Neural cell (in vitro differentiated cells): ENCODE results near the gene TPBG. TPM values are rescaled to one million over a fixed set of nuclear protein-coding genes. Genes with fewer than 3 reads are reported as not detected.

ENCODE experiments used
- H2AFZ ChIP-seq: fragments of 200-600, 300-800 bp; sonication (generic), shearing (Covaris generic); 2 replicates; pipeline ENCODE4 v1.6.0; 2014; ENCODE audit warnings: low read depth, mild to moderate bottlenecking, antibody characterized with exemption, low read length, moderate library complexity
- H3F3A ChIP-seq: fragments of 200-600 bp; shearing (Covaris generic); 2 replicates; pipeline ENCODE4 v1.6.1; 2016; ENCODE audit warnings: mild to moderate bottlenecking, moderate library complexity, mixed read lengths, antibody characterized with exemption, low read length; ENCODE audit not compliant: insufficient read depth, poor library complexity, severe bottlenecking
- H3K27ac ChIP-seq: fragments of 200-600, 300-800 bp; sonication (generic), shearing (Covaris generic); 2 replicates; pipeline ENCODE4 v1.5.1; 2014; ENCODE audit warnings: mild to moderate bottlenecking, low read length, moderate library complexity
- H3K27me3 ChIP-seq: fragments of 300-800, 200-600 bp; sonication (generic), shearing (Covaris generic); 2 replicates; pipeline ENCODE4 v1.6.0; 2014; ENCODE audit warnings: mild to moderate bottlenecking, low read depth, low read length, moderate library complexity; ENCODE audit not compliant: insufficient read depth
- H3K36me3 ChIP-seq: fragments of 300-800, 200-600 bp; sonication (generic), shearing (Covaris generic); 2 replicates; pipeline ENCODE4 v1.5.1; 2014; ENCODE audit warnings: mild to moderate bottlenecking, antibody characterized with exemption, low read length, moderate library complexity; ENCODE audit not compliant: insufficient read depth
- H3K4me2 ChIP-seq: fragments of 300-800, 200-600 bp; sonication (generic), shearing (Covaris generic); 2 replicates; pipeline ENCODE4 v1.6.0; 2014; ENCODE audit warnings: mild to moderate bottlenecking, low read length
- H3K4me3 ChIP-seq: fragments of 300-800, 200-600 bp; sonication (generic), shearing (Covaris generic); 2 replicates; pipeline ENCODE4 v1.5.1; 2014; ENCODE audit warnings: mild to moderate bottlenecking, low read length, moderate library complexity
- H3K79me2 ChIP-seq: fragments of 200-600 bp; shearing (Covaris generic); replicated peaks from 2 replicates; pipeline ENCODE4 v1.6.0; 2014; ENCODE audit warnings: mild to moderate bottlenecking, low read length, moderate library complexity; ENCODE audit not compliant: insufficient read depth
- H3K9ac ChIP-seq: fragments of 300-800, 200-600 bp; sonication (generic), shearing (Covaris generic); 2 replicates; pipeline ENCODE4 v1.6.1; 2016; ENCODE audit warnings: mild to moderate bottlenecking, low read length, mixed read lengths
- H3K9me2 ChIP-seq: fragments of 200-600 bp; shearing (Covaris generic); 2 replicates; pipeline ENCODE4 v1.6.1; 2016; ENCODE audit warnings: mild to moderate bottlenecking, low read length, mixed read lengths; ENCODE audit not compliant: insufficient read depth
- H3K9me3 ChIP-seq: fragments of 200-600, 300-800 bp; sonication (generic), shearing (Covaris generic); 2 replicates; pipeline ENCODE4 v1.6.1; 2016; ENCODE audit warnings: mild to moderate bottlenecking, mixed run types, low read length, moderate library complexity, mixed read lengths
- H4K20me1 ChIP-seq: fragments of 200-600 bp; shearing (Covaris generic); 2 replicates; pipeline ENCODE4 v1.6.1; 2016; ENCODE audit warnings: mild to moderate bottlenecking, mixed run types; ENCODE audit not compliant: insufficient read depth
- CTCF ChIP-seq: fragments of 450-650 bp; IDR thresholded peaks from 2 replicates; pipeline ENCODE4 v1.5.1; 2014; ENCODE audit warnings: antibody characterized with exemption, mild to moderate bottlenecking, moderate library complexity; ENCODE audit not compliant: poor library complexity, severe bottlenecking
- EZH2 ChIP-seq: fragments of 200-600, 300-800 bp; shearing (Covaris generic), sonication (generic); IDR thresholded peaks from 2 replicates; pipeline ENCODE4 v1.6.1; 2014; ENCODE audit warnings: antibody characterized with exemption, low read length, borderline replicate concordance, mild to moderate bottlenecking; ENCODE audit not compliant: insufficient read depth, poor library complexity, severe bottlenecking
- MXI1 ChIP-seq: fragments of 450-650 bp; conservative IDR thresholded peaks from 2 replicates; pipeline ENCODE4 v1.6.1; 2014; ENCODE audit warnings: antibody characterized with exemption, mild to moderate bottlenecking; ENCODE audit not compliant: poor library complexity, severe bottlenecking
- POLR2AphosphoS5 ChIP-seq: IDR thresholded peaks from 2 replicates; pipeline ENCODE4 v1.6.1; 2012
- SMC3 ChIP-seq: fragments of 450-650 bp; conservative IDR thresholded peaks from 2 replicates; pipeline ENCODE4 v1.6.1; 2014; ENCODE audit warnings: antibody characterized with exemption, mild to moderate bottlenecking, moderate library complexity; ENCODE audit not compliant: poor library complexity
- polyA plus RNA-seq: library from polyadenylated mRNA; depleted of rRNA; stranded (reverse); fragments of >200 nt; gene quantifications from 2 replicates; pipeline ENCODE4 v1.2.3, GENCODE V29; 2014

TPBG gene
- polyA plus RNA-seq, 1 donor from 2014 or later = 25.0 TPM

GRCh38 chr6:82364087-82365015, 734 bp downstream of the TPBG start:
- Histone ChIP-seq H3K4me3 (peak overlapping the region; percentile 75), H3K27me3 (peaks cover 47% of the 10 kb centered on the region), H2AFZ (peak overlapping the region; percentile 58), H4K20me1 (no peaks in the 10 kb centered on the region), H3K79me2 (no peaks in the 10 kb centered on the region), H3F3A (peaks cover 2% of the 10 kb centered on the region), H3K36me3 (no peaks in the 10 kb centered on the region), H3K9me2 (no peaks in the 10 kb centered on the region), H3K4me2 (peak overlapping the region; percentile 82), H3K9me3 (no peaks in the 10 kb centered on the region), H3K27ac (no peak overlapping the region), H3K9ac (peak overlapping the region; percentile 58)
- TF ChIP-seq MXI1 (no peak), CTCF (peak; percentile 13), POLR2AphosphoS5 (peak; percentile 14)

GRCh38 chr6:82365016-82365795, 1.6 kb downstream of the TPBG start:
- TF ChIP-seq EZH2 (no peak), CTCF (peak; percentile 46)
- Histone ChIP-seq H3K36me3 (no peaks in the 10 kb centered on the region), H4K20me1 (no peaks in the 10 kb centered on the region), H3K9me2 (no peaks in the 10 kb centered on the region), H2AFZ (no peak overlapping the region), H3K9ac (peak overlapping the region; percentile 58), H3K4me3 (peak overlapping the region; percentile 75), H3K4me2 (no peak overlapping the region), H3K27ac (no peak overlapping the region), H3K27me3 (peaks cover 47% of the 10 kb centered on the region), H3K9me3 (no peaks in the 10 kb centered on the region), H3K79me2 (no peaks in the 10 kb centered on the region), H3F3A (peaks cover 2% of the 10 kb centered on the region)

DNA sequence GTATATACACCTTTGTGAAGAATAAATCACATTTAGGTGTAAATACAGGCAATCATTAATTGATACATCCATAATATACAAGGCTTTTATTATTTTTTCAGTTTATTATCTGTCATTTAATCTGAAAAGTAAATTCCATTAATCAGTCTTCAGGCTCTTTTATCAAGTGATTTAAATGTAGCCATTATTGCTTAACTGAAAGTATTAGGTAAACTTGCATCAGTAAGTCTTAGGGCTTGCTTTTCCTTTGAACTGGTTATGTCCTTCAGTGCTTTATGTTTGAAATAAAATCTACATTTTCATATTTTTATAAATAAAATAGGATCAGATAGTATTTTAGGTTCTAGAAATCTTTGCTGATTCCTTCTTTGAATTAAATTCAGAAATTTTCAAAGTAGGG, 4.1 kb downstream of the TPBG start:
- no peak overlapping the region for H3K4me2 ChIP-seq

More for the DNA sequence above, 4.1 kb downstream of the TPBG start:
- no peak overlapping the region for H3K4me3 ChIP-seq
- H2AFZ ChIP-seq = no peak overlapping the region
- peaks cover 2% of the 10 kb centered on the region for H3F3A ChIP-seq
- no peaks in the 10 kb centered on the region for H3K9me2 ChIP-seq
- H3K9ac ChIP-seq = no peak overlapping the region
- no peaks in the 10 kb centered on the region for H3K9me3 ChIP-seq
- H3K27me3 ChIP-seq = peaks cover 36% of the 10 kb centered on the region
- H3K36me3 ChIP-seq = no peaks in the 10 kb centered on the region
- H3K79me2 ChIP-seq = no peaks in the 10 kb centered on the region
- TF ChIP-seq POLR2AphosphoS5 (no peak), SMC3 (no peak)
- H3K27ac ChIP-seq = no peak overlapping the region
- no peaks in the 10 kb centered on the region for H4K20me1 ChIP-seq
